RWPE1 (cell line): Measurements from ENCODE around the gene NCAM2.

Experiments
- CTCF ChIA-PET: fragments of 350-600 bp; sonication (Branson Sonifier 250); formaldehyde crosslinking; extraction: SDS; loops from one replicate; lab custom pipeline; 2021; lab: Yijun Ruan, JAX
- POLR2A ChIA-PET: fragments of 400-600 bp; formaldehyde crosslinking; extraction: SDS; loops from one replicate; lab custom pipeline; 2020; ENCODE audit warnings: antibody characterized with exemption; ENCODE audit not compliant: low non-redundant PET; lab: Yijun Ruan, JAX
- DNase-seq: peaks from one replicate; pipeline ENCODE4 v3.0.0; 2012; ENCODE audit warnings: low spot score
- H3K27ac ChIP-seq: fragments of 450-650 bp; 2 replicates; pipeline ENCODE4 v1.5.1; 2017
- TF ChIP-seq, protein P1 (sequence below): fragments of 450-650 bp; conservative IDR thresholded peaks from 2 replicates; pipeline ENCODE4 v1.5.1; 2017; ENCODE audit warnings: low read depth, mild to moderate bottlenecking

Gene NCAM2

GRCh38 chr21:21373969-21374368, 375.8 kb downstream of the NCAM2 start:
- POLR2A ChIA-PET = no interaction called here
- no peak for DNase-seq
- CTCF ChIA-PET = interaction anchor here (0.5 to 0.7 kb wide), 4 partner anchors 12 to 376 kb away, joined by 3 to 4 read pairs (median 3); partner anchors contain the start of gene NCAM2
- TF ChIP-seq, protein P1, sequence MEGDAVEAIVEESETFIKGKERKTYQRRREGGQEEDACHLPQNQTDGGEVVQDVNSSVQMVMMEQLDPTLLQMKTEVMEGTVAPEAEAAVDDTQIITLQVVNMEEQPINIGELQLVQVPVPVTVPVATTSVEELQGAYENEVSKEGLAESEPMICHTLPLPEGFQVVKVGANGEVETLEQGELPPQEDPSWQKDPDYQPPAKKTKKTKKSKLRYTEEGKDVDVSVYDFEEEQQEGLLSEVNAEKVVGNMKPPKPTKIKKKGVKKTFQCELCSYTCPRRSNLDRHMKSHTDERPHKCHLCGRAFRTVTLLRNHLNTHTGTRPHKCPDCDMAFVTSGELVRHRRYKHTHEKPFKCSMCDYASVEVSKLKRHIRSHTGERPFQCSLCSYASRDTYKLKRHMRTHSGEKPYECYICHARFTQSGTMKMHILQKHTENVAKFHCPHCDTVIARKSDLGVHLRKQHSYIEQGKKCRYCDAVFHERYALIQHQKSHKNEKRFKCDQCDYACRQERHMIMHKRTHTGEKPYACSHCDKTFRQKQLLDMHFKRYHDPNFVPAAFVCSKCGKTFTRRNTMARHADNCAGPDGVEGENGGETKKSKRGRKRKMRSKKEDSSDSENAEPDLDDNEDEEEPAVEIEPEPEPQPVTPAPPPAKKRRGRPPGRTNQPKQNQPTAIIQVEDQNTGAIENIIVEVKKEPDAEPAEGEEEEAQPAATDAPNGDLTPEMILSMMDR = peak; percentile 27; the same call in 1 of the 2 replicates
- H3K27ac ChIP-seq = no peak overlapping the region

DNA sequence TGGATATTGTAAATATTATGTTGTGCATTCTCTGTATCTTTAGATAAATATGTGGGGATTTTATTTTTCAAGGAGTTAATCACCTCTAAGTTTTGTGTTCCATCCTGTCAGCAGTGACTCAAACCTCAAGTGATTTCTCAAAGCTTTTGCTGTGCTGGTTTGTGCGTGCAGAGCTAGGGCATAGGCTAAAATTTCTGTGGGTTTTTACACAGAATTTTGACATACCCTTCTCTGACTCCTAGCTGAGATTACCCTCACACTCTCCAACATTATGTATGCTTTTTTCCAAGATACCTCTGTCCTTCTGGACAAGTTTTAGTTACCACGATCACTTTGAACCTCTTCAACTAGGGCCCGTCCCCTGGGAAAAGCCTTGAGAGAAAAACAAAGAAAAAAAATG, 384.9 kb downstream of the NCAM2 start:
- TF ChIP-seq, protein P1 = no peak
- CTCF ChIA-PET = no interaction called here
- no peak overlapping the region for H3K27ac ChIP-seq
- POLR2A ChIA-PET = no interaction called here
- DNase-seq = no peak

DNA sequence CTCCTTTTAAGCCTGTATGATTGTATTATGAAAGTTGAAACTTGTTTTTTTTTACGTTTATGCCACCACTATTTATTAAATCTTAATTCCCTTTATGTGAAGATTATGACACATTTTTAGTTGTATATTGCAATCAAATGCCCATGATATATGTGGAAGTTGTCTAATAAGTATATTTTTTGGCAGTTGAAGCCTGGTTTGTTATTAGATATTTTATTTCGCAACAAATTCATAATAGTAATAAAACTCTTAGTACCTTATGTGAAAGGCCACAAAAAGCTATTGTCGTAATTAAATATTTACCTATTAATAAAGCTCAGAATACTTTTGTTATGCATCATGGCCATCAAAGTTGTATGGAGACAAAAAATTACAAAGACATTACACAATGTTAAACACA, 386.8 kb downstream of the NCAM2 start:
- ChIA-PET CTCF (no interaction called here), POLR2A (no interaction called here)
- no peak for DNase-seq

GRCh38 chr21:21385404-21385803, 387.2 kb downstream of the NCAM2 start:
- ChIA-PET CTCF (interaction anchor here (0.8 kb wide), 1 partner anchor 12 kb away, joined by 4 read pairs; no protein-coding TSS in a partner anchor), POLR2A (no interaction called here)
- DNase-seq = no peak
- H3K27ac ChIP-seq = no peak overlapping the region
- TF ChIP-seq, protein P1 = no peak

More for the DNA sequence above, 386.8 kb downstream of the NCAM2 start:
- H3K27ac ChIP-seq = no peak overlapping the region
- TF ChIP-seq, protein P1 = no peak

DNA sequence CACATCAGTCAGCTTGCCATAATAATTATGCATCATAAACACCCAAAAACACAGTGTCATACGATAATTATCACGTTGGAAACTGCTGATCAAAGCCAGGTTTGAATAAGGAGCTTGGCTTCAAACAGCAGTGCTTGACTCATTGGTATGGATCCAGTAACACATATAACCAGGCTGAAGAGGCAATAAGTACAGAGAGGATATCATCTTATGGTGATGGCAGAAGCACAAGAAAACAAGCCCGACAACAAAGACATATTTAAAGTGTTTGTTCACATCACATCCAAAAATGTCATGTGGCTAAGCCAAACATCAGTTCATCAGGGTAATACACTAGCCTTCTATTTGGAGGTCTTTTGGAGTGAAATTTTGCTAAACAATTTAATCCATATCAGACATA, 389.7 kb downstream of the NCAM2 start:
- DNase-seq = no peak
- ChIA-PET CTCF (no interaction called here), POLR2A (no interaction called here)
- H3K27ac ChIP-seq = no peak overlapping the region
- TF ChIP-seq, protein P1 = no peak

- no peak for DNase-seq
- POLR2A ChIA-PET = interaction anchor here (0.6 kb wide), 1 partner anchor 338 kb away, joined by 3 read pairs; no protein-coding TSS in a partner anchor
- no peak overlapping the region for H3K27ac ChIP-seq
- TF ChIP-seq, protein P1 = no peak
- CTCF ChIA-PET = no interaction called here
Observed at GRCh38 chr21:21394064-21394463, 395.9 kb downstream of the NCAM2 start.
